ENCODE measurements around the gene CEP41. TPM values are rescaled to one million over a fixed set of nuclear protein-coding genes. Genes with fewer than 3 reads are reported as not detected.

CEP41 gene
- total and polyA plus RNA-seq, 7 donors, result 1.2 to 11.9 (median 7.2) TPM

DNA sequence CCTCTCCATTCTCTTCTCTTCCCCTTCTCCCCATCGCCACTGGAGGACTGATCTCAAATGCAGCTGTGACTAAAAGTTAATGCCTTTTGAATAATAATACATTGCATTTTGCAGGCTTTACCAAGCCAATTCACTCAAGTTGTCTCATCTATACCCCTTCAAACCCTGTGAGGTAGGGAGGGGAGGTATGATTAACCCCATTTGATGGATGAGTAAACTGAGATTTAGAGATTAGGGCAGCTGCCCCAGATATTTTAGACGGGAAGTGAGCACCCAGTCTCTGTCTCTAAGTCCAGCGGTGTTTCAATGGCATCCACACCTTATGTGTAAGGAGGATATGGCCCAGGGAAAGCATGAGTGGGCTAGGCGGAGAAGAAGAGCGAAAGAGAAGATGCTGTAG is 95.1 kb downstream of the CEP41 start:
- H3K36me3 ChIP-seq, result no peaks in the 10 kb centered on the region

DNA sequence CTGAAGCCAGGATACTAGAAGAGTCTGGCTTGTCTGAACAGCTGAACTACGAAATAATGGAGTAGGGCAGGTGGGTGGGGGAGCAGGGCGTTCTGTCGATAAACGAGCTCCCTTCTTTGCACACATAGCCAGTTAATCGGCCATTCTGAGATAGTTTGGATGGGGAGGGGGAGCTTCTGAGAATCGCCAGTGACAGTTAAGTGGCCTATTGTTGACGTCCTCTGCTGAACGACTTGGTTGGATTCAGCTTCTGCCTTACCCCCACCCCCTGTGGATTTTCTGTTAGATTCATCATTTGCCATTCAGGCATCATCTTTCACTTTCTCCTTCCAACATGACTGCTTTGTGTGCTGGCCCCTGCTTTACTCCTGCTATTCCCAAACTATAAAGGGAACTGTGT is 95.7 kb downstream of the CEP41 start:
- H3K27me3 ChIP-seq, result no peaks in the 10 kb centered on the region
- no peak for TF ChIP-seq POLR2AphosphoS5 (IDR thresholded peaks at IDR 0.05)
- TF ChIP-seq, protein P1, sequence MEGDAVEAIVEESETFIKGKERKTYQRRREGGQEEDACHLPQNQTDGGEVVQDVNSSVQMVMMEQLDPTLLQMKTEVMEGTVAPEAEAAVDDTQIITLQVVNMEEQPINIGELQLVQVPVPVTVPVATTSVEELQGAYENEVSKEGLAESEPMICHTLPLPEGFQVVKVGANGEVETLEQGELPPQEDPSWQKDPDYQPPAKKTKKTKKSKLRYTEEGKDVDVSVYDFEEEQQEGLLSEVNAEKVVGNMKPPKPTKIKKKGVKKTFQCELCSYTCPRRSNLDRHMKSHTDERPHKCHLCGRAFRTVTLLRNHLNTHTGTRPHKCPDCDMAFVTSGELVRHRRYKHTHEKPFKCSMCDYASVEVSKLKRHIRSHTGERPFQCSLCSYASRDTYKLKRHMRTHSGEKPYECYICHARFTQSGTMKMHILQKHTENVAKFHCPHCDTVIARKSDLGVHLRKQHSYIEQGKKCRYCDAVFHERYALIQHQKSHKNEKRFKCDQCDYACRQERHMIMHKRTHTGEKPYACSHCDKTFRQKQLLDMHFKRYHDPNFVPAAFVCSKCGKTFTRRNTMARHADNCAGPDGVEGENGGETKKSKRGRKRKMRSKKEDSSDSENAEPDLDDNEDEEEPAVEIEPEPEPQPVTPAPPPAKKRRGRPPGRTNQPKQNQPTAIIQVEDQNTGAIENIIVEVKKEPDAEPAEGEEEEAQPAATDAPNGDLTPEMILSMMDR (IDR thresholded peaks at IDR 0.05), result no peak
- no peak for TF ChIP-seq POLR2A (IDR thresholded peaks at IDR 0.05)
- TF ChIP-seq EP300 (IDR thresholded peaks at IDR 0.05), result no peak
- H3K4me3 ChIP-seq, result no peak overlapping the region
- no peaks in the 10 kb centered on the region for H3K36me3 ChIP-seq
- 74% methylated on average over 8 of the region's 8 CpGs for WGBS, 2 donors
- H3K9me3 ChIP-seq, result no peaks in the 10 kb centered on the region
- intact Hi-C loops (cut with DNase I), result no loop called here
- no peaks in the 10 kb centered on the region for H3K4me1 ChIP-seq
- DNase-seq, result no peak
- no peak overlapping the region for H3K27ac ChIP-seq

More for the DNA sequence above, 95.1 kb downstream of the CEP41 start:
- no peak overlapping the region for H3K4me3 ChIP-seq
- TF ChIP-seq, protein P1 (IDR thresholded peaks at IDR 0.05), result no peak
- TF ChIP-seq POLR2AphosphoS5 (IDR thresholded peaks at IDR 0.05) (no peak), POLR2A (IDR thresholded peaks at IDR 0.05) (no peak), EP300 (IDR thresholded peaks at IDR 0.05) (no peak)
- H3K27ac ChIP-seq, result no peak overlapping the region
- H3K4me1 ChIP-seq, result no peaks in the 10 kb centered on the region
- intact Hi-C loops (cut with DNase I), result no loop called here
- H3K9me3 ChIP-seq, result no peaks in the 10 kb centered on the region
- WGBS, 2 donors, result 92 to 93% methylated on average over 5 of the region's 5 CpGs
- no peak for DNase-seq
- no peaks in the 10 kb centered on the region for H3K27me3 ChIP-seq

DNA sequence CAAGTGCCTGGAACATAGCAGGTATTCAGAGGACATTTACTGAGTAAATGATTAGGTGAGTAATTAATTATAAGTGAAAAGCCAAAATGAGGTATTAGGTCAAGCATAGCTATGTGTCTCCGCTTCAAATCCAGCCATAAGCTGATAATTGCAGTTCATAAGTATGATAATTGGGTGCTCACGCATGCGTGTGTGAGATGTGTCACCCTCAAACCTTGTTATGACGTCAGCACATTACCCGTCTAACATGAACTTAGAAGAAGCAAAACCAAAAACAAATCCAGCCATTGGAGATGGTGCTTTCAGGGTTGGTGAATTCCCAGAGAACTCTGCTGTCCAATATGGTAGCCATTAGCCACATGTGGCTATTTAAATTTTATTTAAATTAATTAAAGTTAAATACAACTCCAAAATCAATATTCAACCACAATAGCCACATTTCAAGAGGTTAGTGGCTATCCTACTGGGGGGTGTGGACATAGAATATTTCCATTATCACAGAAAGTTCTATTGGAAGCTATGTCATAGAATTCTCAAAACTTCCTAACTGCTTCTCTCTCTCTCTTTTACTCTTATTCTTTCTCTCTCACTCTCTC is 96.4 kb downstream of the CEP41 start, which contains the start of gene CPA5:
Gene CPA5 (plus strand): TSS at position 546 of the 596 bp plus-strand sequence. CDS start 1,670 bp downstream, outside the sequence.
- DNase-seq, result no peak
- no peaks in the 10 kb centered on the region for H3K27me3 ChIP-seq
- no peak within 1 kb of the TSS for H3K27ac ChIP-seq
- no peaks in the 10 kb centered on the region for H3K36me3 ChIP-seq
- 95 to 98% methylated on average over 5 of the region's 5 CpGs for WGBS, 2 donors
- H3K4me1 ChIP-seq, result no peaks in the 10 kb centered on the region
- TF ChIP-seq POLR2A (IDR thresholded peaks at IDR 0.05), result no peak
- no peak for TF ChIP-seq EP300 (IDR thresholded peaks at IDR 0.05)
- no peak for TF ChIP-seq POLR2AphosphoS5 (IDR thresholded peaks at IDR 0.05)
- TF ChIP-seq, protein P1 (IDR thresholded peaks at IDR 0.05), result no peak
- intact Hi-C loops (cut with DNase I), result no loop called here
- H3K9me3 ChIP-seq, result no peaks in the 10 kb centered on the region
- H3K4me3 ChIP-seq, result no peak within 1 kb of the TSS

Small RNA genes within 50 kb of the gene (small RNA-seq; reads per million reads assigned to genes)
- gene RF02148, result 0 reads per million in 3 donors
- gene RF02149, result 0 reads per million in 3 donors
- gene RF02150, result 0 reads per million in 3 donors

Other genes with a start within 250 kb of the CEP41 start
- gene TMEM209, start 235.6 kb downstream of the CEP41 start, total RNA-seq, result 1 to 10 TPM; 6.5 to 9.6 (median 8.9) TPM
- gene TMEM209, start 235.6 kb downstream of the CEP41 start, polyA plus RNA-seq, result 1 to 10 TPM; 3.0 to 9.9 (median 3.7) TPM
- gene SSMEM1, start 233.2 kb downstream of the CEP41 start, total RNA-seq, result not detected
- gene SSMEM1, start 233.2 kb downstream of the CEP41 start, polyA plus RNA-seq, result not detected
- gene CPA2, start 174.2 kb downstream of the CEP41 start, total RNA-seq, result not detected
- gene CPA2, start 174.2 kb downstream of the CEP41 start, polyA plus RNA-seq, result 1 to 10 TPM in 2 of 3 donors, under 1 TPM in 1; 0.92 to 3.0 (median 1.6) TPM
- gene CPA4, start 147.9 kb downstream of the CEP41 start, total RNA-seq, result not detected
- gene CPA4, start 147.9 kb downstream of the CEP41 start, polyA plus RNA-seq, result under 1 TPM in 1 of 3 donors, not detected in 2; 0.06 TPM
- not detected for gene CPA5, start 96.2 kb downstream of the CEP41 start, total RNA-seq
- gene CPA5, start 96.2 kb downstream of the CEP41 start, polyA plus RNA-seq, result 1 to 10 TPM in 1 of 3 donors, not detected in 2; 1.1 TPM
- gene CPA1, start 60.5 kb downstream of the CEP41 start, total RNA-seq, result 1 to 10 TPM in 1 of 4 donors, not detected in 3; 2.2 TPM
- gene CPA1, start 60.5 kb downstream of the CEP41 start, polyA plus RNA-seq, result 1 to 10 TPM in 2 of 3 donors, under 1 TPM in 1; 0.34 to 7.8 (median 1.2) TPM
- 10 to 100 TPM in 1 of 4 donors, 1 to 10 TPM in 3; 6.0 to 14.1 (median 7.8) TPM for gene MEST, start 51.1 kb upstream of the CEP41 start, total RNA-seq
- gene MEST, start 51.1 kb upstream of the CEP41 start, polyA plus RNA-seq, result 10 to 100 TPM in 2 of 3 donors, 1 to 10 TPM in 1; 9.6 to 21.6 (median 10.2) TPM
- 10 to 100 TPM; 11.7 to 15.5 (median 12.8) TPM for gene COPG2, start 227.7 kb upstream of the CEP41 start, total RNA-seq
- gene COPG2, start 227.7 kb upstream of the CEP41 start, polyA plus RNA-seq, result 10 to 100 TPM in 1 of 3 donors, 1 to 10 TPM in 2; 8.8 to 13.0 (median 9.0) TPM
- not detected for gene TSGA13, start 245.5 kb upstream of the CEP41 start, total RNA-seq
- gene TSGA13, start 245.5 kb upstream of the CEP41 start, polyA plus RNA-seq, result not detected

All from sigmoid colon (tissue), 7 donors.